ENCODE results near the gene TPK1.

Gene TPK1

DNA sequence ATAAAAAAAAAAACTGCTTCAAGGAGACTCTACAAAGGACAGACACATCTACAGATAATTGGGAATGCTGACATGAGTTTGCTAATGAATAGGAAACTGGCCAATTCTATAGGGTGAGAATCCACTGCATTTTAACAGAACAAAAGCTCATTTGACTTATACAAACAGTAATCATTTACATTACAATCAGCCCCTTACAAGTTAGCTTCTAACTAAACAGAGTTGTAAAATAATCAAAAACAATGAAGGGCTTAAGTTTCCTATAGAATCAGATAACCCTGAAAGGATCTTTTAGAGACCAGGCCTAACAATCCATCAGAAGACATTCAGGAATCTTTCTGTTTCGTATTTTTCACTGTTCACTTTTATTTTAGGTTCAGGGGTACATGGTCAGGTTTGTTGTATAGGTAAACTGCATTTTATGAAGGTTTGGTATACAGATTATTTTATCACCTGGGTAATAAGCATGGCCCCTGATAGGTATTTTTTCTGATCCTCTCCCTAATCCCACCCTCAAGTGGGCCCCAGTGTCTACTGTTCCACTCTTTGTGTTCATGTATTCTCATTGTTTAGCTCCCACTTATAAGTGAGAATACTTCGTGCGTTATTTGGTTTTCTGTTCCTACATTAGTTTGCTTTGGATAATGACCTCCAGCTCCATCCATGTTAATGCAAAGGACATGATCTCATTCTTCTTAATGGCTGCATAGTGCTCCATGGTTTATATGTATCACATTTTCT, 301.0 kb downstream of the TPK1 start:
- DNase-seq (ENCODE audit: low read depth in 2 of 2): no peak
- TF ChIP-seq, protein P1, sequence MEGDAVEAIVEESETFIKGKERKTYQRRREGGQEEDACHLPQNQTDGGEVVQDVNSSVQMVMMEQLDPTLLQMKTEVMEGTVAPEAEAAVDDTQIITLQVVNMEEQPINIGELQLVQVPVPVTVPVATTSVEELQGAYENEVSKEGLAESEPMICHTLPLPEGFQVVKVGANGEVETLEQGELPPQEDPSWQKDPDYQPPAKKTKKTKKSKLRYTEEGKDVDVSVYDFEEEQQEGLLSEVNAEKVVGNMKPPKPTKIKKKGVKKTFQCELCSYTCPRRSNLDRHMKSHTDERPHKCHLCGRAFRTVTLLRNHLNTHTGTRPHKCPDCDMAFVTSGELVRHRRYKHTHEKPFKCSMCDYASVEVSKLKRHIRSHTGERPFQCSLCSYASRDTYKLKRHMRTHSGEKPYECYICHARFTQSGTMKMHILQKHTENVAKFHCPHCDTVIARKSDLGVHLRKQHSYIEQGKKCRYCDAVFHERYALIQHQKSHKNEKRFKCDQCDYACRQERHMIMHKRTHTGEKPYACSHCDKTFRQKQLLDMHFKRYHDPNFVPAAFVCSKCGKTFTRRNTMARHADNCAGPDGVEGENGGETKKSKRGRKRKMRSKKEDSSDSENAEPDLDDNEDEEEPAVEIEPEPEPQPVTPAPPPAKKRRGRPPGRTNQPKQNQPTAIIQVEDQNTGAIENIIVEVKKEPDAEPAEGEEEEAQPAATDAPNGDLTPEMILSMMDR (IDR thresholded peaks at IDR 0.05; ENCODE audit: low read depth, low read length): no peak
- no peak overlapping the region for H3K4me3 ChIP-seq (replicated peaks in 1 of 2; ENCODE audit: low read depth in 2 of 2, low read length in 2 of 2)

DNA sequence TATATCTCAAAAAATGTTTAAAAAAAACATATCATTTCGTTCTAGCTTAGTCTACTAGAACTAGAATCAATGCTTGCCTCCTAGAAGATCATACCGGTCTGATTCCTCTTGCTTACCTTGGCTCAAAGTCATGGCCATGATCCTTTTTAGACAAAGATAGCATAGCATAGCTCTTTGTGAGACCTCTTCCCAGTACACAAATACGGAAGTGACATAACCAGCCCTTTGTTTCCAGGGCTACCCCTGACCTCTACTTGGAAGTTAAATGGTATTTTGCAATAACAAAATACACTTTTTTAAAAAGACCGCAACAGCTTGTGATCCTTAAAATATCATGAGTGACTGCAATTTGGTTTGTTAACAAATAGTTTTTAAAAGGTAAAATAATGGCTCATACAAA, 301.7 kb downstream of the TPK1 start:
- H3K4me3 ChIP-seq (replicated peaks in 1 of 2; ENCODE audit: low read depth in 2 of 2, low read length in 2 of 2): no peak overlapping the region
- peak; percentile 70 to 81 for DNase-seq (ENCODE audit: low read depth in 2 of 2)
- TF ChIP-seq, protein P1 (IDR thresholded peaks at IDR 0.05; ENCODE audit: low read depth, low read length): no peak

DNA sequence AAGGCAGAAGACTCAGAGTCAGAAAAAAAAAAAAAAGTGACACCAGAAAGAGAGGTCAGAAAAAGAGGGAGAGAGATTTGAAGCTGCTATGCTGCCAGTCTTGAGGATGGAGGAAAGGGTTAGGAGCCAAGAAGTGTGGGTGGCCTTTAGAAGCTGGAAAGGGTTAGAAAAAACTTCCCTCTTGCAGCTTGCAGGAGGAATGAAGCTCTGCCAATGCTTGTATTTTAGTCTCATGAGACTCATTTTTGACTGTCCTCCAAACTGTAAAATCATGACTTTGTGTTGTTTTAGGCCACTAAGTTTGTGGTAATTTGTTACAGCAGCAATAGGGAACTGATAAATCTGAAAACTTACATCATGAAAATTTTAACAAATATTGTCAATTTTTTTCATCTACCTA, 304.7 kb downstream of the TPK1 start:
- H3K4me3 ChIP-seq (replicated peaks in 1 of 2; ENCODE audit: low read depth in 2 of 2, low read length in 2 of 2): no peak overlapping the region
- TF ChIP-seq, protein P1 (IDR thresholded peaks at IDR 0.05; ENCODE audit: low read depth, low read length): no peak
- peak; percentile 31 to 76 for DNase-seq (ENCODE audit: low read depth in 2 of 2)

DNA sequence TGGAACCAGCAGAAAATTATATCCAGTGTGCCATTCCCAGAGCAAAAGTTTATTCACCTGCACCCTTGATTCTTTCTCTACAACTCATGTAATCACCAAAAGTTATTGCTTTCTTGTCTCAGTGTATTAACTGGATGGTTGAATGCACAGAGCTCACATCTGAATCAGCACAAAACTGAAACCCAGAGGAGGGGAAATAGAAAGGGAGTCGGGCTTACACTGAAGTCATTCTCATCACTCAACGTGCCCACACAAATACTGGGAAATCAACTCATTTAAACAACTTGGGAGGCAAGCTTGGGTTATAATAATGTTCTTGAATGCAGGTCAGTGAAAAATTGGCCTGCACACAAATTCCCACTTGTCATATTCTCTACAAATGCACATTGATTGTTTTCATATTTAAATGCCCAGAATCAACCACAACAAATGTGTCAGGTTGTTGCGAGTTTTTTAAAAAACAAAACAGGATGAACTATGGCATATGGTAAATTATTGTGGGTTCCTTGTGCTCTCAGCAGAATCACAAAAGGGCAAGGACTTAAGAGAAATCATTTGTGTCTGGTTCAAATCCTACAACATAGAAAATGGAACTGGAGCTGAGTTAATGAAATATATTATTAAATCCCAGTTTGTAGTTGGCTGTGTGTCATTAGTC, 306.5 kb downstream of the TPK1 start:
- TF ChIP-seq, protein P1 (IDR thresholded peaks at IDR 0.05; ENCODE audit: low read depth, low read length): no peak
- no peak overlapping the region for H3K4me3 ChIP-seq (replicated peaks in 1 of 2; ENCODE audit: low read depth in 2 of 2, low read length in 2 of 2)
- no peak for DNase-seq (ENCODE audit: low read depth in 2 of 2)

DNA sequence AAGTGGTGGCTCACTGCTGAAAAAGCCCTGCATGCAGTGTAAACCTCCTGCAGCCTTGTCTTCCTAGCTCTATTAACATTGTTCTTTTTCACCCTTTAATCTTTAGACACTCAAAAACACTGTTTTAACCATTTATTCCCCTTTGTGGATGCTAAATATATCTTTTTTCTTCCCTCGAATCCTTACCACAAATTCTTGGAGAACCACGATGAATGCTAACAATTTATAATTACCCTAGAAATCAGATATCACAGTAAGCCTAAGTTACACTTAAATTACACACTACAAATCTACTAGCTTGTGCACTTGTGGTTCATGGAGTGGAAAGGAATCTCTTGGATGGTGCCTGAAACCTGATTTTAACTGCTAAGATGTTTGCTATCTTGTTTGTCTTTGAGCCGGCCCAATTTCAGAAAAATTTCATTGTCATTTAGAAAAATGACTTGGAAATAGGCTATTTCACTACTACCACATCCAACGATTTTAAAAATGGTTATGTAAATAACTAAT, 307.3 kb downstream of the TPK1 start:
- TF ChIP-seq, protein P1 (IDR thresholded peaks at IDR 0.05; ENCODE audit: low read depth, low read length): no peak
- no peak overlapping the region for H3K4me3 ChIP-seq (replicated peaks in 1 of 2; ENCODE audit: low read depth in 2 of 2, low read length in 2 of 2)
- DNase-seq (ENCODE audit: low read depth in 2 of 2): no peak

DNA sequence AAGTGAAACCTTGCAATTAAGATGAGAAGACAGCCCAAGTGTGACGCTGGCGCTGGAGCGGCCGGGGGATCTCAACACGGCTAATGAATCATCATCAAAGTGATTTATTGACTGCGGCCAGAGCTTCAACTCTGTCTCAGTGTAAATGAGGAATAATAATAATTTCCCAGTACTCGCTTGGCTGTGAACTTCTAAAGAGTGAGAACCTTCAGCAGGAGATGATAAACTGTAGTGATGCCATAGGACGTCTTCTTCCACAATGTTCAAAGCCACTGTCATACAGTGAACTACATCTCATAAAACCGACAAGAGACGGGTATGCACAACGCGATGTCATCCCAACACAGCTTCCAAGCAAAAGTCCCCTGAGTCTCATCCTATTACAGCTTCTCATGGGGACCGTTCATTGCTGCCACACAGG, 308.8 kb downstream of the TPK1 start:
- H3K4me3 ChIP-seq (replicated peaks in 1 of 2; ENCODE audit: low read depth in 2 of 2, low read length in 2 of 2): no peak overlapping the region
- no peak for DNase-seq (ENCODE audit: low read depth in 2 of 2)
- TF ChIP-seq, protein P1 (IDR thresholded peaks at IDR 0.05; ENCODE audit: low read depth, low read length): no peak

All from cardiac fibroblast (primary cell).